ENCODE results near the gene RCAN2.

DNA sequence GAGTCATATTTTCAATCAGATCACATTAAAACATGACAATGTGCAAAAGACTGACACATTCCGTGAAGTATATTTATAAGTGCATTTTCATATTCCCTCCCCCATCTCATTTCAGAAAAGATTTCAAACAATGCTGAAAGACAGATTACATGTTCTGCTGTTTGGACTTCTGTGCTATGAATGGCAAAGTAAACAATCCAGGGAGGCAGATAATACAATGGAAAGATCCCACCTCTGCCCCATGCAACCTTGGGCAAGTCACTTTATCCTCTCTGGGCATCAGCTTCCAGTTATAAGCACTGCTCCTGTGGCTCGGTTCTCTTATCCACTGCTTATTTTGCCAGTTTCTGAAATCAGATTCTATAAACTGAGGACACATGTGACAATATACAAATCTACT, 110.2 kb downstream of the RCAN2 start:
- no peak for TF ChIP-seq GABPA (IDR thresholded peaks at IDR 0.05; ENCODE audit: low read depth)
- TF ChIP-seq, protein P1, sequence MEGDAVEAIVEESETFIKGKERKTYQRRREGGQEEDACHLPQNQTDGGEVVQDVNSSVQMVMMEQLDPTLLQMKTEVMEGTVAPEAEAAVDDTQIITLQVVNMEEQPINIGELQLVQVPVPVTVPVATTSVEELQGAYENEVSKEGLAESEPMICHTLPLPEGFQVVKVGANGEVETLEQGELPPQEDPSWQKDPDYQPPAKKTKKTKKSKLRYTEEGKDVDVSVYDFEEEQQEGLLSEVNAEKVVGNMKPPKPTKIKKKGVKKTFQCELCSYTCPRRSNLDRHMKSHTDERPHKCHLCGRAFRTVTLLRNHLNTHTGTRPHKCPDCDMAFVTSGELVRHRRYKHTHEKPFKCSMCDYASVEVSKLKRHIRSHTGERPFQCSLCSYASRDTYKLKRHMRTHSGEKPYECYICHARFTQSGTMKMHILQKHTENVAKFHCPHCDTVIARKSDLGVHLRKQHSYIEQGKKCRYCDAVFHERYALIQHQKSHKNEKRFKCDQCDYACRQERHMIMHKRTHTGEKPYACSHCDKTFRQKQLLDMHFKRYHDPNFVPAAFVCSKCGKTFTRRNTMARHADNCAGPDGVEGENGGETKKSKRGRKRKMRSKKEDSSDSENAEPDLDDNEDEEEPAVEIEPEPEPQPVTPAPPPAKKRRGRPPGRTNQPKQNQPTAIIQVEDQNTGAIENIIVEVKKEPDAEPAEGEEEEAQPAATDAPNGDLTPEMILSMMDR (IDR thresholded peaks at IDR 0.05; ENCODE audit: insufficient read depth, low read length) = no peak

All from HL-60 (cell line).